Activated CD8-positive, alpha-beta memory T cell treated with anti-CD3 and anti-CD28 coated beads for 36 hours (primary cell): ENCODE measurements around the gene COPG1. TPM values are rescaled to one million over a fixed set of nuclear protein-coding genes. Genes with fewer than 3 reads are reported as not detected.

Experiments used
- CTCF ChIA-PET: fragments of 350-600 bp; sonication (Branson Sonifier 250); formaldehyde crosslinking; loops from one replicate; lab custom pipeline; 2021; ENCODE audit warnings: antibody characterized with exemption; lab: Charles Lee
- POLR2A ChIA-PET: fragments of 350-600 bp; sonication (Branson Sonifier 250); formaldehyde crosslinking; loops from one replicate; lab custom pipeline; 2021; ENCODE audit warnings: antibody characterized with exemption; lab: Charles Lee
- total RNA-seq, 2 experiments: library from RNA; stranded (reverse); gene quantifications; one replicate each; pipeline ENCODE4 v1.2.3, GENCODE V29; 2021

COPG1 gene
- total RNA-seq, 2 experiments from 2014 or later, result 137 to 139 TPM

DNA sequence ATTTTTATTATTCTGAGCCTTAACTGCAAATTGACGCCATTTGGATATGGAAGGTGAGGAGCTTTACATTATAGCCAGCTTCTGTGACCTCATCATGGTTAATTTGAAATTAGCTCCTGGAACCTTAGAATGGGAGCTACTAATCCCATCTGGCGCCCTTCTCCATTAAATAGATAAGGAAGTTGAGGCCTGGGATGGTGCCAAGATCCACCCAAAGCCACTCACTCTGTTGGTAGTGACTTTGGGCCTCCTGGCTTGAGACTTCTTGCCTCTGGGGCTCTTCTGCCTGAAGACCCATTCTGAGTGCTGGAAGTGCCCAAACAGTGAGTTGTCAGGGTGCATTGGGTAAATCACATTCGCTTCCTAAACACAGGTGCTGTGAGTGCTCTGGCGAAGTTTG is 17.2 kb downstream of the COPG1 start:
- ChIA-PET POLR2A (interaction anchor here (0.6 kb wide), 1 partner anchor 11 kb away, joined by 3 read pairs; no protein-coding TSS in a partner anchor), CTCF (interaction anchor here (1.3 to 1.4 kb wide), 2 partner anchors 11 to 144 kb away, joined by 3 read pairs; partner anchors contain the start of gene HMCES)

GRCh38 chr3:129268396-129268795 is 19.0 kb downstream of the COPG1 start:
- ChIA-PET POLR2A (no interaction called here), CTCF (no interaction called here)

GRCh38 chr3:129271674-129272073 is 22.3 kb downstream of the COPG1 start:
- CTCF ChIA-PET, result no interaction called here
- POLR2A ChIA-PET, result no interaction called here

DNA sequence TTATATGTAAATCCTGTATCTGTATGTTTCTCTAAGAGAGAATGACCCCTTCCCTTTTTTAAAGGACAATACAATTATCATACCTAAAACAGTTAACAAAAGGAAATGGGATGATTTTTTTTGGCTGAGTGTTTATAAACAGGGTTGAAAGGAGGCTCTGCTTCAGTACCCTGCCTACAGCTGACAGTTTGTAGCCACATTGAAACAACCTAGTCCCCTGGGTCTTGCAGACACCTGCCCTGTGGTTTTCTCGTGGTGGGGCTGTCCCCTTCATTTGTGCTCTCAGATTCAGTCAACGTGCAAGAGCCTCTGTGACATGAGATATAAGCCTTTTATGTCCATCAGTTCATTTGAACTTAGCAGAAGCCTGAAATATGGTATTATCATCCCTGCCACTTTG is 27.0 kb downstream of the COPG1 start:
- ChIA-PET POLR2A (no interaction called here), CTCF (interaction anchor here (0.6 kb wide), 1 partner anchor 659 kb away, joined by 4 read pairs; no protein-coding TSS in a partner anchor)

- POLR2A ChIA-PET, result no interaction called here
Observed at GRCh38 chr3:129277829-129278271, 28.4 kb downstream of the COPG1 start.

DNA sequence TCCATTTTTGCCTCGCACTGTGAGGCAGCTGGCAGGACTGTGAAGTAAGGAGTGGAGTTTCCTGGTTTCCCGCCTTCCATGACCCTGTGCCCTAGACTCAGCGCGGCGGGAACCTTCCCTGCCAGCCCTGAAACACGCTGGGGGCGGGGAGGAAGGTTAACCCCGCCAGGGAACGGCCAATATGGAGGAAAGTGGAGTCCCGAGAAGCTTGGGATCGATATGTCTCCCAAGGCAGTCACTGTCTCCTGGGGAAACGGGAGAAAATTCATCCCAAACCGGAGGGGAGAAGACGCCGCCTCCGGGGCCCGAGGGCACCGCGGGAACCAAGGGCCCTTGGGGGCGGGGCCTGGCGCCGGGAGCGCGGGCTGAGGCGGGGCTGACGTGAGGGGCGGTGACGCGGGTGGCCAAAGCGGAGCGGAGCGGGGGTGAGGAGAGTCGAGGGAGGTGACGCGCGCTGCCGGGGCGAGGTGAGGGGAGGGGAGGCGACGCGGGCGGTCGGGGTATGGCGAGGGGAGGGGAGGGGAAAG is 29.1 kb downstream of the COPG1 start, which contains the start of gene HMCES:
Gene HMCES (plus strand): TSS at position 432 of the 527 bp plus-strand sequence. CDS start 863 bp downstream, outside the sequence.
- POLR2A ChIA-PET, result interaction anchor here (1.3 to 1.7 kb wide), 2 partner anchors 38 to 263 kb away, joined by 4 to 24 read pairs; a partner anchor contains a TSS
- CTCF ChIA-PET, result interaction anchor here (1.6 kb wide), 1 partner anchor 12 kb away, joined by 3 read pairs; no protein-coding TSS in a partner anchor

More at GRCh38 chr3:129277829-129278271, 28.4 kb downstream of the COPG1 start:
- CTCF ChIA-PET, result interaction anchor here (1.6 kb wide), 1 partner anchor 11 kb away, joined by 3 read pairs; no protein-coding TSS in a partner anchor

DNA sequence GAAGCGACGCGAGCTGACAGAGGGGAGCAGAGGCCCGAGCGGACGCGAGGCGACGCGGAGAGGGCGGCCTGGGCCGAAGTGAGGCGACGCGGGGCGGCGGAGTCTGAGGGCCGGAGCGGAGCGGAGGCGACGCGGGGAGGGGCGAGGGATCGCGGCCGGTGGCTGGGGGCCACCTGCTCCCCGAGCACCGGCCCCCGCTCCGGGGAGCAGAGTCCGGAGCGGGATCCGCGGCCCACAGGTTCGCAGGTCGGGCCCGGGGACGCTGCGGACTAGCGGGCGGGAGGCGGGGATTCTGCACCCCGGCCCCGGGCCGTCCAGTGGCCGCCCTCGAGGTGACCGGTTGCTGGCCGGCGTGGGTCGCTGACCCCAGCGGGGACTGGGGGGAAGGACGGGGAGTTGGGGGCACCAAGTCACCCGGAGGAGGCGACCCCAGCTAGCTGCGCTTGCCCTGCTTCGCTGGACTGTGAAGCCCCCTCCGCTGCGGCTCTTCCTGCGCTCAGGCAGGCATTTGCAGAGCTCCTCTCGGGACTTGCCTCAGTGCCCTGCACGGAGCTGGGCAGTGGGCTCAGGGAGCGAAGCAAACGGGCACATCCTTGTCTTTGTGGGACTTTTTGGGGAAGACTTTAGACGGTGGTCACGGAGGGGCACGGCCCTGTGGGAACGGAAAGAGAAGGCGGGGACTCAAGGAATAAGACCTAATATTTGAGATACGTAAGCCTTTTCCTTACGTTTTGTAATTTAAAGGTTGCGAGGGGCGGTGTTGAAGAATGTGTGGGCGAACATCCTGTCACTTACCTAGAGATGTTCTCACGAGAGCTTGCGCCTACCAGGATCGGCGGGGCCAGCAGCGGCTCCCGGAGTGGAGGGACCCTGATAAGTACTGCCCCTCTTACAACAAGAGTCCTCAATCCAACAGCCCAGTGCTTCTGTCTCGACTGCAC is 29.8 kb downstream of the COPG1 start:
- ChIA-PET POLR2A (interaction anchor here (0.5 to 1.7 kb wide), 4 partner anchors 37 to 263 kb away, joined by 3 to 24 read pairs (median 4); a partner anchor contains a TSS), CTCF (interaction anchor here (1.3 to 1.6 kb wide), 3 partner anchors 12 to 158 kb away, joined by 3 read pairs; no protein-coding TSS in a partner anchor)

DNA sequence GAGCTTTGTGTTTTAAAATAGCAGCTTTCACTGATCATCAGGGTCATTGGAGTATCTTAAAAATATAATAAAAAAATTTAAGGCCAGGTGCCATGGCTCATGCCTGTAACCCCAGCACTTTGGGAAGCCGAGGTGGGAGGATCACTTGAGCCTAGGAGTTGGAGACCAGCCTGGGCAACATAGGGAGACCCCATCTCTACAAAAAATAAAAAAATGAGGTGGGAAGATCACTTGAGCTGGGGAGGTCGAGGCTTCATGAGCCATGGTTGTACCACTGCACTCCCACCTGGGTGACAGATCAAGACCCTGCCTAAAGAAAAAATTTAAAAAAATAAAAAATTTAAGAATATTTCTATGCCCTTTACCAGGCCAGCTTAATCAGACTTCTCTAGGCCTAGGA is 30.8 kb downstream of the COPG1 start:
- ChIA-PET POLR2A (interaction anchor here (0.5 to 1.7 kb wide), 4 partner anchors 36 to 264 kb away, joined by 3 to 24 read pairs (median 4); a partner anchor contains a TSS), CTCF (interaction anchor here (1.3 to 1.4 kb wide), 2 partner anchors 37 to 159 kb away, joined by 3 read pairs; no protein-coding TSS in a partner anchor)

- ChIA-PET CTCF (no interaction called here), POLR2A (no interaction called here)
Observed at GRCh38 chr3:129281726-129282125, 32.3 kb downstream of the COPG1 start.

DNA sequence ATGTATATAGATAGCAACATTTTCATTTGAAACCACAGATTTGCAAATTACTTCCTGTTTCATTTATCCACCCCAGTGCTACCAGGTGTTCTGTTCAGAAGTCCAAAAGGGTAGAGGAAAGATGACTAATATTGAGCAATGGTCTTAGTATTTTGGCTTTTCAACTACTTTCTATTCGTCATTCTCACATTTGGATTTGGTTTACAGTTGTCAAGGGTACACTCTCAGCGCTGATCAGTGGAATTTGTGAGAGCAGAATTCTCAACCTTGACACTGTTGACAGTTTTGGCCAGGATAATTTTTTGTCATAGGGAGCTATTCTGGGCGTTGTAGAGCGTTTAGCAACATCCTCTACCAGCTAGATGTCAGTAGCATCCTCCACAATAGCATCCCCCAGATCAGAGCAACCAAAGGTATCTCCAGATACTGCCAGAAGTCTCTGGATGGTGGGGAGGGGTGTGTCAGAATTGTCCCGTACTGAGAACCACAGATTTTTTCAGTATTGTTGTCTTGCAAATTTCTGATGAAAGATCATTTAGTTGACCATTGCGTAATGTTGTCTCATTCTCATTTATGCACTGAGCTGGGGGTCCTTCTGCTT is 33.4 kb downstream of the COPG1 start:
- ChIA-PET CTCF (interaction anchor here (0.7 to 1.2 kb wide), 2 partner anchors 32 to 34 kb away, joined by 3 to 4 read pairs; a partner anchor contains a TSS), POLR2A (interaction anchor here (0.5 to 2.3 kb wide), 4 partner anchors 34 to 322 kb away, joined by 3 to 14 read pairs (median 4); a partner anchor contains a TSS)

DNA sequence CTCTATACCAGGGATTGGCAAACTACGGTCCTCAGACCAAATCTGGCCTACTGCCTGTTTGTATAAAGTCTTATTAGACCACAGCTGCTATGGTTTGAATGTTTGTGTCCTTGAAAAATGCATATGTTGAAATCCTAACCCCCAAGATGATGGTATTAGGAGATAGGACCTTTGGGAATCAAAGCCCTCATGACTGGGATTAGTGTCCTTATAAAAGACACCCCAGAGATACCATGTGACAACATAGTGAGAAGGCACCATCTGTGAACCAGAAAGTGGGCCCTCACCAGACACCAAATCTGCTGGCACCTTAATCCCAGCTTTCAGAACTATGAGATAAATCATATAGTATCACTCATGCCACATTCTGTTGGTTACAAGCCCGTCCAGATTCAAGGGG is 36.7 kb downstream of the COPG1 start:
- POLR2A ChIA-PET, result interaction anchor here (0.6 kb wide), 1 partner anchor 335 kb away, joined by 4 read pairs; no protein-coding TSS in a partner anchor
- CTCF ChIA-PET, result no interaction called here

- CTCF ChIA-PET, result no interaction called here
- POLR2A ChIA-PET, result interaction anchor here (0.6 kb wide), 1 partner anchor 175 kb away, joined by 3 read pairs; no protein-coding TSS in a partner anchor
Observed at GRCh38 chr3:129288446-129288845, 39.0 kb downstream of the COPG1 start.

DNA sequence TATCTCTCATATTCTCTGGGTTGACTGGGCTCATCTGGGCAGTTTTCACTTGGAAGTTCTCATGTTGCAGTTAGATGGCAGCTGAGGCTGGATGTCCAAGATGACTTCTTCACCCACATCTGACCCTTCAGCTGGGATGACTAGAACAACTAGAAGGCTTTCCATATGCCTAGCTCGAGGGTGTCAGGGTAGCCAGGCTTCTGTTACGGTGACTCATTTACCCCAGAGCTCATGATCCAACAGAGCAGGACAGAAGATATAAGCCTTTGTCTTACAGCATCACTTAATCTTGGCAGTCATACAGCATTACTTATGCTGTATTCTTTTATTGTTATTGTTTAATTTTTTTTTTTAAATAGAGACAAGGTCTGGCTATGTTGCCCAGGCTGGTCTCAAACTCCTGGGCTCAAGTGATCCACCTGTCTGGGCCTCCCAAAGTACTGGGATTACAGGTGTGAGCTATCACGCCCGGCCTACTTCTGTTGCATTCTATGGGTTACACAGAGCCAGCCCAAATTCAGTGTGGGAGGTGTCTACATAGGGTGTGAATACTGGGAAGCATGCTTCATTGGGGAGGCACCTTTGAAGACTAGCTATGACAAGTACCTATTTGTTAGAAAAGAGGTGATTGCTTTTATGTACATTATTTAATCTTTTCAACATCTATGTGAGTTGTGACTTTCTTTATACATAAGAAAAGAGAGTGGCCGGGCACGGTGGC is 40.0 kb downstream of the COPG1 start:
- POLR2A ChIA-PET, result no interaction called here
- CTCF ChIA-PET, result interaction anchor here (0.6 to 0.7 kb wide), 2 partner anchors 39 to 301 kb away, joined by 3 read pairs; no protein-coding TSS in a partner anchor

DNA sequence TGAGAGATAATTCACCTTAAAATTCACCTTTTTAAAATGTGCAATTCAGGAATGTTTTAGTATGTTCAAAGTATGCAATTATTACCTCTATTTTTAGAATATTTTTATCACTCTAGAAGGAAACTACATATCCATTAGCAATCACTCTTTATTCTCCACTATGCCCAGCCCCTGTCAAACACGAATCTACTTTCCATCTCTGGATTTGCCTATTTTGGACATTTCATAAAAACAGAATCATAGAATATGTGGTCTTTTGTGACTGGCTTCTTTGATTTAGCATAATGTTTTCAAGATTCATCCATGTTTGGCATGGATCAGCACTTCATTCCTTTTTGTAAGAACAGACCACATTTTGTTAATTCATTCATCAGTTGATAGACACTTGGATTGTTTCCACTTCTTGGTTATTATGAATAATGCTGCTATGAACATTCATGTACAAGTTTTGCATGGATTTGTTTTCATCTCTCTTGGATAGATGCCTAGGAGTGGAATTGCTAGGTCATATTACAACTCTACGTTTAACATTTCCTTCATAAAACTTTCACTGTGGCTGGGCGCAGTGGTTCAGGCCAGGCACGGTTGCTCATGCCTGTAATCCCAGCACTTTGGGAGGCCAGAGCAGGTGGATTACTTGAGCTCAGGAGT is 42.0 kb downstream of the COPG1 start:
- POLR2A ChIA-PET, result interaction anchor here (1.0 kb wide), 1 partner anchor 24 kb away, joined by 3 read pairs; no protein-coding TSS in a partner anchor
- CTCF ChIA-PET, result interaction anchor here (1.5 kb wide), 1 partner anchor 199 kb away, joined by 3 read pairs; no protein-coding TSS in a partner anchor

- CTCF ChIA-PET, result no interaction called here
- POLR2A ChIA-PET, result no interaction called here
Observed at GRCh38 chr3:129295286-129295685, 45.9 kb downstream of the COPG1 start.

DNA sequence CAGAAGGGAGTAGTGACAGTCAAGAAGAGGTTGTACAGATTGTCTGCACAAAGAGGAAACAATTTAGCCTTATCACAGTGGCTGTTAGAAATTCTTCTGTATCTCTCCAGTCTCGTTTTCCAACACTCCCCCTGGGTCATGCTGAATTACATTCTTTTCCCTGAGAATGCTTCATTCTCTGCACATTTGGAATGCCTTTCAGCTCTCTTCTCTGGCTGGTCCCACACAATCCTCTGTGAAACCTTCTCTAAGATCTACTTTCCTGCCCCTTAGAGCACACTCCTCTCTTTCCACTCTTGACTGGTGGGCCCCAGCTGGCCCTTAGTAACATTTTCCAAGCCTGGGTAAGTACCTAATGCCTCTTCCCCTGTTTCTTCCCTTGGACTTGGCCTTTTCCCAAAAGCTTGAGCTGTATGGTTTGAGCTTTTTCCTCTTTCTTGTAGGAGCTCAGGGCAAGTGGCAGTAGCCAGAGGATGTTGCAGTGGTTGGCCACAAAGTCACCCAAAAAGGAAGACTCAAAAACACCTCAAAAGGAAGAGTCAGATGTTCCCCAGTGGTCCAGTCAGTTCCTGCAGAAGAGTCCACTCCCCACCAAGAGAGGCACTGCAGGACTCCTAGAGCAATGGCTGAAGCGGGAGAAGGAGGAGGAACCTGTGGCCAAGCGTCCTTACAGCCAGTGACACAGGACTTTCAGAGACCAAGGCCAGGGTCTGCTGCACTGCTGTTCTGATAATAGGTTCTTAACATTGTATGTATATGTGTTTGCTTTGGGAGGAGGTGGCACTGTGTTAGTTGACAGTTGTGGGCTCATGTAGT is 54.9 kb downstream of the COPG1 start:
- ChIA-PET CTCF (interaction anchor here (0.6 kb wide), 1 partner anchor 24 kb away, joined by 4 read pairs; no protein-coding TSS in a partner anchor), POLR2A (no interaction called here)

DNA sequence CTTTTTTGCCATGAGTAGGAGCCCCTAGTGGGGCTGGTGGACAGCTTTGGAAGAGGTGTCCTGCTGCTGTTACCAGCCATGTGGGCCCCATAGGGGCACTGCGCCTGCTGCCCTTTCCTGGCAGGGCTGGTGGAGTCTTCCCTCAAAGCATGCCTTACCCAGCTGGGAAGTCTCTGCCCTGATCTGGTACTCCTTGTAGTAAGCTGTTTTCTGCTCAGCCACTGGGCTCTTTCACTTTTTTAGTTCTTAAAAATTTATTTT is 55.5 kb downstream of the COPG1 start:
- ChIA-PET CTCF (no interaction called here), POLR2A (no interaction called here)
